Stomach (tissue), 4 donors: ENCODE data around the gene CELSR3.

Experiments
- CTCF ChIP-seq, 7 experiments: fragments of 450-650 bp in 4 of 7; fragments of 200-600 bp in 3 of 7; sonication (generic) in 3 of 7; IDR thresholded peaks; one replicate each; pipeline ENCODE4 v1.5.1; 2016 to 2019; ENCODE audit warnings: antibody characterized with exemption in 7 of 7, control low read depth in 2 of 7, mild to moderate bottlenecking in 1 of 7
- EP300 ChIP-seq: sonication (generic); formaldehyde crosslinking; IDR thresholded peaks from one replicate; pipeline ENCODE4 v1.6.1; 2017; ENCODE audit warnings: antibody characterized with exemption
- POLR2A ChIP-seq, 4 donors: fragments of 450-650 bp; IDR thresholded peaks; one replicate each; pipeline ENCODE4 v1.6.1; 2016; ENCODE audit warnings: antibody characterized with exemption in 4 of 4, control low read depth in 2 of 4, mild to moderate bottlenecking in 1 of 4, moderate library complexity in 1 of 4

DNA sequence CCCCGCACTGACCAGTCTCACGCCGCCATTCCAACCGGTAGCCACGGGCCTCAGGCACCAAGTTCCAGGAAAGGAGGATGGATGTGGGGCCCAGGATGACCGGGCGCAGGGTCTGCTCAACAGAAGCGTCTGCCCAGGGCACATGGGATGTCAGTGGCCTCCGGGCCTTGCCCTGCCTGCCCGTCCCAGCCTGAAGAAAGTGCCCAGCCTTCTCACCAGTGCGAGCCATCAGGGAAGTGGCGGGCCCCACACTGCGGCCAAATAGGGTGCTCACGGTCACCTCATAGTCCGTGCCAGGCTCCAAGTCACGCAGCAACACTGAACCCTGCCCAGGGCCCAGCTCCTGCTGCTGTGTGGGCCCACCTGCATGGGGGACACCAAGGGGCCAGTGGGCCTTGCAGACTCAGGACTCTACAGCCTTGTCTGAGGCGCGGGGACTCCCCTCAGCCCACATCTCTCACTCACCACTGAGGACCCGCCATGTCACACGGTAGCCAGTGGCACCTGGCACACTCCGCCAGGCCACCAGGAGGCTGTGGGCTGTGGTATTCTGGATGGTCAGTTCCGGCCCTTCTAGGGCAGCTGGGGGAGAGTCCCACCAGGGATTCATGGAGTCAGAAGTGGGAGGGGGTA lies 70.7 kb downstream of the CELSR3 start:
- TF ChIP-seq POLR2A (IDR thresholded peaks at IDR 0.05) (no peak), EP300 (no peak), CTCF (IDR thresholded peaks at IDR 0.05) (no peak)
